Fibroblast of villous mesenchyme (primary cell): ENCODE results near the gene NR6A1. TPM values are rescaled to one million over a fixed set of nuclear protein-coding genes. Genes with fewer than 3 reads are reported as not detected.
A peak's percentile ranks its signal among the peaks of the same experiment; 100 is the strongest.

Source experiments
- DNase-seq: peaks from one replicate; pipeline ENCODE4 v3.0.0-alpha.2; 2010; ENCODE audit warnings: low read depth
- H3K4me3 ChIP-seq: 2 replicates; pipeline ENCODE4 v1.5.1; 2011; ENCODE audit warnings: low read depth, mild to moderate bottlenecking, low read length
- total RNA-seq: library from RNA; depleted of rRNA; stranded (reverse); fragments of >200 nt; gene quantifications from 2 replicates; pipeline ENCODE4 v1.2.3, GENCODE V29; 2012
- TF ChIP-seq, protein P1 (sequence below): IDR thresholded peaks from 2 replicates; pipeline ENCODE4 v1.5.1; 2012; ENCODE audit warnings: low read depth, mild to moderate bottlenecking, low read length; ENCODE audit not compliant: insufficient read depth

NR6A1 gene
- total RNA-seq, 1 donor, result under 0.01 TPM

GRCh38 chr9:124606027-124606426 is 165.1 kb downstream of the NR6A1 start:
- no peak for DNase-seq
- no peak overlapping the region for H3K4me3 ChIP-seq
- TF ChIP-seq, protein P1, sequence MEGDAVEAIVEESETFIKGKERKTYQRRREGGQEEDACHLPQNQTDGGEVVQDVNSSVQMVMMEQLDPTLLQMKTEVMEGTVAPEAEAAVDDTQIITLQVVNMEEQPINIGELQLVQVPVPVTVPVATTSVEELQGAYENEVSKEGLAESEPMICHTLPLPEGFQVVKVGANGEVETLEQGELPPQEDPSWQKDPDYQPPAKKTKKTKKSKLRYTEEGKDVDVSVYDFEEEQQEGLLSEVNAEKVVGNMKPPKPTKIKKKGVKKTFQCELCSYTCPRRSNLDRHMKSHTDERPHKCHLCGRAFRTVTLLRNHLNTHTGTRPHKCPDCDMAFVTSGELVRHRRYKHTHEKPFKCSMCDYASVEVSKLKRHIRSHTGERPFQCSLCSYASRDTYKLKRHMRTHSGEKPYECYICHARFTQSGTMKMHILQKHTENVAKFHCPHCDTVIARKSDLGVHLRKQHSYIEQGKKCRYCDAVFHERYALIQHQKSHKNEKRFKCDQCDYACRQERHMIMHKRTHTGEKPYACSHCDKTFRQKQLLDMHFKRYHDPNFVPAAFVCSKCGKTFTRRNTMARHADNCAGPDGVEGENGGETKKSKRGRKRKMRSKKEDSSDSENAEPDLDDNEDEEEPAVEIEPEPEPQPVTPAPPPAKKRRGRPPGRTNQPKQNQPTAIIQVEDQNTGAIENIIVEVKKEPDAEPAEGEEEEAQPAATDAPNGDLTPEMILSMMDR, result no peak

DNA sequence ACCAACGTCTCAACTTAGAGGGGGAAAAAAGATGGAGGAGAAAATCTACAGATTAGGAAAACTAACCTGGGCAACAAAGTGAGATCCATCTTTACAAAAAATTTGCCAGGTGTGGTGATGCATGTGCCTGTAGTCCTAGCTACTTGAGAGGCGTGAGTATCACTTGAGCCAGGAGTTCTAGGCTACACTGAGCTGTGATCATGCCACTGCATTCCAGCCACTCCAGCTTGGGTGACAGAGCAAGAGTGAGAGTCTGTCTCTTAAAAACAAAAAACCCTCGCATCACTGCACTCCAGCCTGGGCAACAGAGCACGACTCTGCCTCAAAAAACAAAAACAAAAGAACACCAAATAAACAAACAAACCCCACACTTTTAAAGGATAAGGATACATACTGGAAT is 165.9 kb downstream of the NR6A1 start:
- TF ChIP-seq, protein P1, result no peak
- no peak for DNase-seq
- no peak overlapping the region for H3K4me3 ChIP-seq

DNA sequence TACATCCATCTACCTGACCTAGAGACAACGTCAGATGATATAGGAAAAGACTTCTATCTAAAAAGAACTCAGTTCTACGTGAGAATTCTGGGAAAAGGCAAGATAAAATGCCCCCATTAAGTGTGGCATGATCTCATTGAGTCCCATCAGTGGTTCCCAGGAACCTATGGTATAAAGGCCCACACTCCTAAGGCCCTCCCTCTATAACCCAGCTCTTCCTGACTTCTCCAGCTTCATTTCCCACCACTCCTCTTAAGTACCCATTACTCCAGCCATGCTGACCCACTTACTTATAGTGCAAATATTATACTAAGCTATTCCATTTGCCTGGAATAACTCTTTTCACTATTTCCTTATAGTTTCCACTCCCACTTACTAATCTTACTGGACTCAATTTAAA is 168.5 kb downstream of the NR6A1 start:
- TF ChIP-seq, protein P1, result no peak
- no peak for DNase-seq
- no peak overlapping the region for H3K4me3 ChIP-seq

DNA sequence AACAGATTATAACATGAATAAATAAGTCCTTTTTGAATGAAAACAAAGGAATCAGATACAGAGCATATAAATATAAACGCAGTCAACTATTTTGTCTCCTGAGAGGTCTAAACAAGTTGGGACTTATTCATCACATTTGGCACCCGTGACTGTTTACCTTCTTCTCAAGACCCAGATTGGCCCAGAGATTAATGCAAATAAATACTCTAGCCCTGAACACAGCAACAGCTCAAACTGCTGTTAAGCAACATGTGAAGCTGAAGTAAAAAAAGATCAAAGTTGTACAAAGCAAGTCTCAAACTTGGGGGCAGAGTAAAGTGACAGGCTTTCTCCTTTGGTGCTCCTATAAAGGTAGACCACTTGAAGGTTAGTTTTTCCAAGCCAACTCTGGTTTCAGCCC is 168.9 kb downstream of the NR6A1 start:
- peak; percentile 80 for DNase-seq
- TF ChIP-seq, protein P1, result no peak
- H3K4me3 ChIP-seq, result no peak overlapping the region

GRCh38 chr9:124600407-124600806 is 170.7 kb downstream of the NR6A1 start:
- DNase-seq, result no peak
- H3K4me3 ChIP-seq, result no peak overlapping the region
- TF ChIP-seq, protein P1, result no peak

DNA sequence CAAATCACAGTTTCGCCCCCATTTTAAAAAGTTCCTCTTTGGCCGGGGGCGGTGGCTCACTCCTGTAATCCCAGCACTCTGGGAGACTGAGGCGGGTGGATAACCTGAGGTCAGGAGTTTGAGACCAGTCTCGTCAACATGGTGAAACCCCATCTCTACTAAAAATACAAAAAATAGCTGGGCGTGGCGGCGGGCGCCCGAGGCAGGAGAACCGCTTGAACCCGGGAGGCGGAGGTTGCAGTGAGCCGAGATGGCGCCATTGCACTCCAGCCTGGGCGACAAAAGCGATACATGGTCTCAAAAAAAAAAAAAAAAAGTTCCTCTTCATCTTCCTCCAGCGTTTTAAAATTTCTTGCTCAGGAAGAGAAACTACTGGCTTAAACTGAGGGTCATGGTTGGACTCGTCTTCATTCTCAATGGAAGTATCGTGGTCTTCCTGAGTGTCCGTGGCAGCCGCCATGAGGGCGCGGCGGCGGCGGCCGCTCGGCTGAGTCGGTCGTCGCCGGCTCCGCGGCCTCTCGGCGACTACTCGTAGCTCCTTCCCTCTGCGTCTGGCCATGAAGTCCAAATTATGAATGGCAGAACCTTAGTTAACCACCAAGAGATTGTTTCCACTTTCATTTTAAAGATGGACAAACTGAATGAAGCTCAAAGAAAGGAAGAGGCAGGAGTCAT is 171.9 kb downstream of the NR6A1 start:
- TF ChIP-seq, protein P1, result no peak

DNA sequence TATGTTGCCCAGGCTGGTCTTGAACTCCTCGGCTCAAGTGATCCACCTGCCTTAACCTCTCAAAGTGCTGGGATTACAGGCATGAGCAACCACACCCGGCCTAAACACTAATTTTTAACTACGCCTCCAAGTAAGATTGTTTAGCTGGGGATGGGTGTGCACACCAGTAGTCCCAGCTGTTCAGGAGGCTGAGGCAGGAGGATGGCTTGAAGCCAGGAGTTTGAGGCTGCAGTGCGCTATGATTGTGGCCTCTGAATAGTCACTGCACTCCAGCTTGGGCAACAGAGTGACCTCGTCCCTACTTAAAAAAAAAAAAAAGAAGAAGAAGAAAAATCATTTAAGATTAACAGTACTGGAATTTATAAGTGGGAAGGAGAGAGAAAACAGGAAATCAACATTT is 173.1 kb downstream of the NR6A1 start:
- no peak for DNase-seq
- TF ChIP-seq, protein P1, result no peak
- H3K4me3 ChIP-seq, result no peak overlapping the region

More for the DNA sequence above, 171.9 kb downstream of the NR6A1 start:
- H3K4me3 ChIP-seq, result peak overlapping the region; percentile 46
- no peak for DNase-seq
